Activated CD8-positive, alpha-beta memory T cell treated with anti-CD3 and anti-CD28 coated beads for 48 hours (primary cell): Measurements from ENCODE around the gene CIDEB.

ENCODE experiments used
- DNase-seq, 3 experiments: peaks; one replicate each; pipeline ENCODE4 v3.0.0-alpha.2; 2020; ENCODE audit warnings: low read depth in 2 of 3, low spot score in 2 of 3

CIDEB gene

DNA sequence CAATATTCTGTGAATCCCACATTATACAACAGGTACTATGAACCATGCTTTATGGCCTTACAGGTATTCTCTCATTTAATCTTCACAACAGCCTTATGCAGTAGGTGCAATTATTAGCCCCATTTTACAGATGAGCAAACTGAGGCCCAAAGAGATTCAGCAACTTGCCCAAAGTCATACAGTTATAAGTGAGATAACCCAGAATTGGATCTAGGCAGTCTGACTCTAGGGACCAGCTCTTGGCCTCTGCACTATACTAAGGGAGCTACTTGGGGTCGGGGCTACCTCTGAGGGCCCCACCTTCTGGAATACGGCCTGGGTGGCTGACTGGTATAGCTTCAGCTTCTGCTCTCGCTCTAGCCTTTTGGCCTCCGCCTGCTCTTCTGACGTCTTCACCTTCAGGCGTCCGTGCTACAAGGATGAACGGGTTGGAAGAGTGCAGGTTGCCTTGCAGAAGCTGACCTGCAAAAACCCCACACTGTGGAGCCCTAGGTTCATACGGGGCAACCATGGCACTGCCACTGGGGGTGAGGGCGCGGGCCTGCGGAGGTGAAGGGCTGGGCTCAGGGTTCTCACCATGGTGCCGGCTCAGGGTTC lies 37.1 kb downstream of the CIDEB start:
- no peak for DNase-seq

DNA sequence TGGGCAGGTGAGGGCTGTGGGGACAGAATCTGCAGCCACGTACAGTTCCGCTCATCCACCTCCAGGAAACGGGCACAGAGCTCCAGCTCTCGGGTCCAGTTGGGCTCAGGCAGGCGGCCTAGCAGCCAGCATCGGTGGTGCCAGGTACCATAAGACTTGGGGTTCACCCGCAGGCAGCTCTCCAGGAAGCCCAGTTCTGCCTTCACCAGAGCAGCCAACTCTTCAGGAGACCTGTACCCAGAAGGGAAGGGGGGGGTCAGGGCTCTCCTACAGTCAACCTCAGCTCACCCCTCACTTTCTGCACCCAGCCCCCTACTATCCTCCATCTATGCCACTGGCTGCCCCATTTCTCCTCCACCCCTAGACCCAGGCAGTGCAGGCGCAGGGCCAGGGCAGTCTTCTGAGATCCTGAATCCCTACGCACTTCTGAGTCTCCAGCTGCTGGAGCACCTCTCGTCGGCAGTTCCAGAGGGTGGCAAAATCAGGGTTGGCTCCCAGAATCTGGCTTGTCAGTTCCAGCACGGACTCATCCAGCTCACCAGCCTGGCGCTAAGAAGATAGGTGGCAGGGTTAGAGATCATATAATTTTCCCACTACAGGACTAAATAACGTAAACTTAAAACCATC lies 37.8 kb downstream of the CIDEB start:
- DNase-seq = no peak

DNA sequence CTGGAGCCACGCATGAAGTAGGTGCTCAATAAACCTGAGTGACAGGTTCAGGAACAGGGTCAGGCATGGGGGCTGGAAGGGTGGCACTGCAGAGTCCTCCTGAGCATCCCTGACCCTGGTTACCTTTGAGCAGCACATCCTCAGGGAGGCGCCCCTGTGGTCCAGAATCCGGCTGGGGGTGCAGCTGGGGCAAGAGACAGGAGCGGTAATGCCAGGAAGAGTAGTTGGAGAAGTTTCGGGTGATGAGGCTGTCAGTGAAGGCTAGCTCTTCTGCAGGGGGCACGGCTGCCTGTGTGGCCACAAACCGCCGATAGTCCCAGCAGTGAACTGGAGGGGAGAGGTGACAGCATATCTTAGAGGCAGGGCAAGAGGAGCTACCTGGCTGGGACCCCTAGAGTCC lies 38.4 kb downstream of the CIDEB start:
- DNase-seq = no peak

DNA sequence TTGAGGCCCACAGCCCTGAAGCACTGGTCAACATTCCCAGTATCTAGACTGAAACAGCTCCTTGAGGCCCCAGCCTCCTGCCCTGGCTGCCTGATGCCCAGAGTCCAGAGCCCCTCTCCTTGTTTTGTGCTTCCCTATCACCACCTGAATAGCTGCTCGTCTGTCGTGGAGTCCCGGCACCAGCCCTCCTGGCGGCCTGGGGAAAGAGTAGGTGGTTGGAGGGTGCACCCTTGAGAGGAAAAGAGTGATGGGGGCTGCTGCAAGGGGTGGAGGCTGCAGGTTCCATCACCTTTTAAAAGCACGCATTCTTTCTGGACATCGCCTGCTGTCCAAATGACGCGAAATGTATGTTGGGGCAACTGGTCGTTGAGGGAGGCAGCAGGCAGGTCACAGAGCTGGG lies 39.6 kb downstream of the CIDEB start:
- DNase-seq = no peak

DNA sequence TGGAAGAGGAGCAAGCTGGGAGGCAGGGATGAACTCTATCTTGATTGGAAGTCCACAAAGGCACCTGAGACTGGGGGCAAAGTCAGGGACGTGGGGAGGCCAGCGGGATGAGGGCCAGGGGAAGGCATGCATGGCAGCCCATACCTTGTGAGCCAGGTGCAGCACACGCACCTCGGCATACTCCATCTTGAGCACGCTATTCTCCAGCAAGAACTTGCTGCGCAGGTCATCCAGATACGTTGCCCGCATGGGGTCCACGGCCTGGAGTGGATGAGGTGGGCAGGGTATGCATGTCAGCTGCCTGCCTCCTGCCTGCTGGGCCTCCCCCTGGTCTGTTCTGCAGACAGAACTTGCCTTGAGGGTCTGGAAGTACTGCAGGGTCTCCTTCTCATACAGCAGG lies 40.3 kb downstream of the CIDEB start:
- DNase-seq = no peak

DNA sequence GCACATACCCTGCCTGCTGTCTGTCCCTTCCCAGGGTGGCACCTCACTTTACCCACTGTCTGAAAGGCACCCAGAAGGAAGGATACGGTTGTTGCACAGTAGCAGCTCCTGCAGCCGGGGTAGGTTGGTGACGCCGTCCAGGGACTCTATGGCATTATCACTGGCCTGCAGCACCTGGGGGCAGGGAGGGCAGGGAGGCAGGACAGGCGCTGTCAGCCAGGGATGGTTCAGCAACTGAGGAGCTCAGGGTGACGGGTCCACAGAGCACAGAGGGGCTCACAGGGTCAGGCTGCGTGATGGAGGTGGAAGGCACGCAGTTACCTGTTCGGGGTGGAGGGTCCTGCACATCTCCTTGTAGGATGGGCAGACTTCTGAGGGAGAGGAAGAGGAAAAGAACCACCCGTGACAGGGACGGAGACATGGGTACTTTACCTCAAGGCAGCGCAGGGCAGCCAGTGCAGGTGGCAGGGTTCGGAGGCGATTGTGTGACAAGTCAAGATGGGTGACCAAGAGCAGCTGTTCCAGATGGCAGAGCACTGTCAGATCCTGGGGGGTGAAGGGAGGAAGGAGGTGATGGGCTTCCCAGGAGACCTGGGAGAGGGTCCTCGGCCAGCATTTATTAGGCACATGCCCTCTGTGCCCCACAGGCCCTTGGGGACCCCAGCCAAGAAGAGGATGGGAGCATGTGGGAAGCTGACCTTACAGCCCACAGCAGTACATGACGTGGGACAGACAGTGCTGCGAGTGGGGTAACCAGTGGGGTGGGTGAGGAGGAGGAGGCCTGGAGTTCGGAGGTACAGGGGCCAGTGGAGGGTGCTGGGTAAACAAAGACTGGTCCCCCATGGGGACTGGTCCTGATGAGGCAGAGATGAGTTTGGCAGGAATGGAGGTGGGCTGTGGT lies 41.2 kb downstream of the CIDEB start:
- no peak for DNase-seq

DNA sequence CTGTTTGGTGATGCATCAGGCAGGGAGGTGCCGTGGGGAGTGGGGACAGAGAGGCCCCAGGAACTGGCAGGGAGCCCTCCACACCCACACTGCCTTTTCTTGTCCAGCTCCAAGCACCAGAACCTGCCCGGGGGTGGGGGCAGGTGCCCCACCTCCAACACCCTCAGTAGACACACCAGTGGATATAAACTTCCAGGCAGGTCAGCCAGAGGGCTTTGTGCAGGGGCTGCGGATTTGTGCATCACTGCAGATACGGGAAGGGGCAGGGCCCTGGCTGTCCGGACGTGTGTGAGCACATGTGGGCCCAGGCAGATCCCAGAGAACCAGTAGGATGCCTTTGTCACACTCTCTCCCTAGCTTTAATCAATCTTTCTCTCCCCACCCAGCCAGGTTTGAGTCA lies 43.5 kb downstream of the CIDEB start:
- DNase-seq = no peak

DNA sequence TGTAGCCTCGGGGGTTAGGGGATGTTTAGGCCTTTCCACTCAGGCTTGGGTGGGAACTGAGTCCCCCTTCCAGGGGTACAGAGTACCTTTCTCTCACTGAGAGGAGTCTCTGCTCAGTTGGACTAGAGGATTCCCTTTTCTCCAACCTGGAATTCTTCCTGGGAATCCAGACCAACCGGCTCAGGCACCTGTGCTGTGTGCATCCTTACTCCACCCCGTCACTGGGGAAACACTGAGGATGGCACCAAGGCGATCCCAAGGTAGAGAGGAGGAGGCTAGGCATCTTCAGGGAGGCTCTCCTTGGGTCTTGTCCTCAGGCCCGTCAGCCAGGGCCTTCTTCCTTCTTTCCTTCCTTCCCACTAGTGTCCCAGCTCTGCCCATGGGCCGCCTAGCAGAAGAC lies 43.9 kb downstream of the CIDEB start:
- DNase-seq = no peak

DNA sequence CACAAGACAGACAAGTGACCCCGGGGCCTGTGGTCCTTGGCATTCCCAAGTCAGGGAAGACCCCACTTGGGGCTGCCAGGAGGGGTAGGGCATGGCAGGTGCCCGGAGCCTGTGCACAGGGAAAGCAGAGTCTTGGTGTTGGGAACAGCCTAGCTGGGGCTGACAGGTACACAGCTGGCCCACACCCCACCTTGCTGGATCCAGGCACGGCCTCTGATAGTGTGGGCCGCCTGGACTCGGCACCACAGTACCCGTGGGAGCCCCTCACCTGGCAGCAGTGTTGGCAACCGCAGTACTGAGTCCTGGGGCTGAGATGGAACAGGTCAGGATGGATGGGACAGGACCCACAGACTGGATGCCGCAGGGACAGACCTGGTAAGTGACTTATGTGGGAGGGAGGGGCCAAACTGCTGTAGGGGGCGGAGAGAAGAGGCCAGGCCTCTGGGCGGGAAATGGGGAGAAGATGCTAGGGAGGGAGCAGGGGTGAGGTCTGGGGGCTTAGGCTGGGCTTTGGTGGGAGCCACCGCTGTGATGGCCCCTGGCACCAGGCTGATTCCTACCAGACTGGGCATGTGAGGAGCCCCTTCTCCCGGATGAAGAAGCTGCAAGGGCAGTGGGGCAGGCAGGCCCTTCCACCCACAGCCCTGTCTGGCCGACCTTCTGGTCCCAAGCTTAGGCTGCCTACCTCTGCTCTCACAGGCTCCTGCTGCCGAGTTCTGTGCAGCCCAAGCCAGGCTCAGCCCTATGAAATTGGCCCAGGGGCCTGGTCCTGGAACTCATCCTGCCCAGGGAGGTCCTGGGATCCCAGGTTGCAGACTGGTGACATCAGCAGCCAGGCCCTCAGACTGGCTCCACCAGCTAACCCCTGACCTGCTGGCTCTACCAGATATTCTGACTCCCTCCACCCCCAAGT lies 44.7 kb downstream of the CIDEB start, which contains the start of gene TGM1:
TSS of gene TGM1 (minus strand) at position 357 of the 913 bp plus-strand sequence. CDS start 825 bp downstream, outside the sequence.
- DNase-seq = no peak

DNA sequence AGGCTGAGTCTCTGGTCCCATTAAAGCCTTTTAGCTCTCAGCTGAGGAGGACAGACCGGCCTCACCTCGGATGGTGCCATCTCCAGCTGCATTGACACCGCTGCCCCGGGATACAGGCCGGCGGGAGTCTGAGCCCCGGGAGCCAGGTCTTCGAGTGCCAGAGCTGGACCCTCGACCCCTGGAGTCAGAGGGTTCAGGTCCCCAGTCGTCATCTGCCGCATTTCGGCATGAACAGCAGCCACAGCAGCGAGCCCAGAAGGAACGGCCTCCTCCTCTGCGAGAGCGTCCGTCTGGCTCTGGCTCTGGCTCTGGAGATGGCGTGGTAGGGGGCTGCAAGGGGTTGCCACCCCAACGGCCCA lies 45.8 kb downstream of the CIDEB start:
- DNase-seq = no peak

DNA sequence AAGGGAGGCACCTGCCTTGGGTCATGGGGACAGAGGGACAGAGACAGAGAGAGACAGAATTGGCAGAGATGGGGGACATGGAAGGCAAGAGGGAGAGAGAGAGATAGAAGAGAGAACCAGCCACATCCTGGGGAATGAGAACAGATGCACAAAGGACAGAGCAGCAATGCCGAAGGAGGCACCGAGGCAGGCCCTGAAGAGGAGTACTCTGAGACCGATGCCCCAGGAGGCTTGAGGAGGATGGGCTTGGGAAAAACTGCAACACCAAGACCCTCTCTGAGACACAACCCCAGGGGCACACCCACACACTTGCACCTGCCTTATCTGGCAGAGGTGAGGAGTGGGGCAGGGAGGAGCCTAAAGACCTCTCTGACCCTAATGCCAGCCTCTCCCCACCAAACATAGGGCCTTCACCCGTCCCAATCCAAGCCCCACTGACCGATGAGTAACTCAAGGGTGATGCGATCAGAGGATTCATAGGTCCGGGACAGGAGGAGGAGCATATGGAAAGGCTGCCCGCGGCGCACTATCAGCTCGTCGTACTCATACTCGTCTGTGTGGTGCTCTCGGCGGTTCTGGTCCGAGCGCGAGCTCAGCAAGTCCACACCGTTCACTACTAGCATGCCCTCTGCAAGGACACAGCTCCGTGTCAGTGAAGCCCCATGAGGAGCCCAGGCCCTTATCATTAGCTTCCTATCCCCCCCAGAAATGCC lies 46.4 kb downstream of the CIDEB start:
- no peak for DNase-seq

DNA sequence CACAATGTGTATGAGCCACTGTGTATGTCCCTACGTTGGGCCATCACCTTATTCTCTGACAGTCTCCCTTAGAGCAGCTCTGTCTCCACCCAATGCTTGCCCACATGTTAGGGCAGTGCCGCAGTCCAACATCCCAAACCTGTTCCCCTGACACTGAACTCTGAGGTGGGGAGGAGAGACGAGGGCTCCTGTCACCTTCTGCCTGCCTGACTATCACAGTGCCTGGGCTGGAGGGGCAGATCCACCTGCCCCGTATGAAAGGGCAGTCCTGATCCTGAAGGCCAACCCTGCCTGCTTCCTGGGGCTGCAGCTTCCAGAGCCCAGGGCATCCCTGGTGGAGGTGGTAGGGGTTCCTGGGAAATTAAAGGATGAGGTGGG lies 47.0 kb downstream of the CIDEB start:
- DNase-seq = no peak

DNA sequence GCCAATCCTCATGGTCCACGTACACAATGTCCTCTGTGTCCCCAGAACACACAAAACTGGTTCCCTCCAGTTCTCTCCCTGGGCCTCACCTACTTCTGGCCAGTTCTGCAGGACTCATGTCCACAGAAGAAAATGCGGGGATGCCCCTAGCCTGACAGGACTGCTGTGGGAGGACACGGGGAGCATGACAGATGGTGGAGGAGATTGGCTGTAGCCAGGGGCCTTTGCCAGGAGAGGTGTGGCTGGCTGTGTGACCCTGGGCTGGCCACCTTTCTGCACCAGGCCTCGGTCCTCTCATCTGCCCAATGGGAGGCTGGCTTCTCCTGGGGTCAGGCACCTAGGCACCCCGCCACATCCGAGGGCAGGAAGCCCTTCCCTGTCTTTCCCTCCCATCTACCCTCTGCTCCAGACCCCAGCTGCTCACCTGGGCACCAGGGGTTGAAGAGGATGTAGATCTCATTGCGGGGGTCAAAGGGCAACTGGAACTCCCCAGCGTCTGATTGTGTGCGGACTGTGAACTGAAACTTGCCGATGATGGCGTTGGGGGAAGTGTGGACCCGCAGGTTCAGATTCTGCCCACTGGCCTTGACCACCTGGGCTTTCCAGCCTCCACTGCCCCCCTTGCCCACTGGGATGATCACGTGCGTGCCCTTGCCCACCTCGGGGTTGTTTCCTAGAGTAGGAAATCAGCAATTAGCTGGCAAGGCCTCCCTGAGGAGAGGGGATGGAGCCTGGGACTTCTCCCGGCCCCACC lies 47.6 kb downstream of the CIDEB start:
- DNase-seq = no peak

DNA sequence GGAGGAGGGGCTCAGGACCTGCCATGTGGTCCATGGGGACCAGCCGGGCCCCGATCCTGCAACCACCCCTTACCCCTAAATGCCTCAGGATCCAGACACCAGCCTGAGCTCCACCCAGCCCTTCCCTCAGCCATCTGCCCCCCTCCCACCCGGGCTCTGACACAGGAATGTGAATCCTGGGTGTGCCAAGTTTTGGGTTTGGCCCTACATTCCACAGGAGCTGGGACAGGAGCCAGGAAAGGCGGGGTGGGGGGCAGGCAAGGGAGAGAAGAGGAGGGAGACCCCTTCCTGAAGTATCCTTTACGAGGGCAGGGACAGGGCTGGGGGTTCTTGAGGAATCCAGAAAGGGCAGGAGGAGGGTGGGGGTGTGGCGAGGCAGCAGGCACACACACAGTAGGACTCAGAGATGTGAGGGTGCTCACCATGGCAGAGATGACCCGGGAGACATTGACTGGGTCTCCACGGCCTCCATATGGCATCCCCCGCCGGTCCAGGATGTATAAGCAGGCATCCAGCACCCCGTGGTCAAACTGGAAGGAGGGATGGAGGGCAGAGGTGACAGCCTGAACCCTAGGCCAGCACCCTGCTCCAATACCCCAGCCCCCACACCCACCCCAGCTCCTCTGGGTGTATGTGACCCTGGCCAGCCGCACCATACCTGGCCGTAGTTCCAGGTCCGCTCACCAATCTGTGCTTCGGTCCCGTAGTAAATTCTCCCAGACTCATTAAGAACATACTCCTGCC lies 48.3 kb downstream of the CIDEB start:
- DNase-seq = no peak

DNA sequence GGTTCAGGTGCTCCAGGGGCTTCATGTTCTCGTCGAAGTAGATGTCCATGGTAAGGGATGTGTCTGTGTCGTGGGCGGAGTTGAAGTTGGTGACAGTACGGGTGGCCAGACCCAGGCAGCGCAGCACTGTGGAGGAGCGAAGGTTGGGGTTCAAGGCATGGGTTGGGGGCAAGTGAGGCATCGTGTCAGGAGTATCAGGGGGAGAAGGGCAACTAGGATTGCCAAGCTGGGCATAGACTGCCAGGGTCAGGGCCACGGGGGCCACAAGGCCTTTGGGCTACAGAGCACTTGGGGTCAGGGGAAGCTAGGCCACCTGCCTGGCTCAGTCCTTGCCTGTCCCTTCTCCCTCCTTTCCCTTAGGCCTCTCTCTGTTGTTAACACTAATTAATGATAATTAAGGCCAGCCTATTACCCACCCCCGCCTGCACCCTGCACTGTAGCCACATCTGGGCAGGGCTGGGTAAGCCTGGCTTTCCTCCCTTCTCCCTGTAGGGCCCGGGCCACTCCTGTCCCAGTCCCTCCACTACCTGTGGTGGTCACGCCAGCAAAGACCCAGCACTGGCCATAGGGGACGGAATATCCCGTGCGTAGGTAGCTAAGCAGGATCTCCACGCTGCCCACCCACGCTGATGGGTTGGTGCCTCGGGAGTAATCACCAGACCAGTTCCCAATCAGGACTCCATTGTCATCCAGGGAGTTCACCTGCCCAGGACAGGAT lies 49.1 kb downstream of the CIDEB start:
- no peak for DNase-seq

DNA sequence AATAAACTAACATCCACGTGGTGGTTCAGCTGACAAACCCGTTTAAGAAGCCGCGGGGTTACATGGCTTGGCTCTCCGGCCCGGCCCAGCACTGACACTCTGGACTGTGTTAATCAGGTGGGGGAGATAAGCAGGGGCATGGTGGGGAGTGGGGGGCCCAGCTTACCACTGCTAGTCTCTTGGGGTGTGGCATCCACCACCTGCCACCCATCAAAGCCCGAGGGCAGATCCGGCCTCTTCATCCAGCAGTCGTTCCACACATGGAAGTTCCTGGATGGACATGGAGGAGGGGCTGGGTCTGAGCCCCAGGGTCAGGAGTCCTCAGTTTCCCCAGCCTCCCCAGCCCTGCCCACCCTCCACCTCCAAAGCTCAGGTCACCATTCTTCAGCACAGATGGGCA lies 49.7 kb downstream of the CIDEB start:
- no peak for DNase-seq

DNA sequence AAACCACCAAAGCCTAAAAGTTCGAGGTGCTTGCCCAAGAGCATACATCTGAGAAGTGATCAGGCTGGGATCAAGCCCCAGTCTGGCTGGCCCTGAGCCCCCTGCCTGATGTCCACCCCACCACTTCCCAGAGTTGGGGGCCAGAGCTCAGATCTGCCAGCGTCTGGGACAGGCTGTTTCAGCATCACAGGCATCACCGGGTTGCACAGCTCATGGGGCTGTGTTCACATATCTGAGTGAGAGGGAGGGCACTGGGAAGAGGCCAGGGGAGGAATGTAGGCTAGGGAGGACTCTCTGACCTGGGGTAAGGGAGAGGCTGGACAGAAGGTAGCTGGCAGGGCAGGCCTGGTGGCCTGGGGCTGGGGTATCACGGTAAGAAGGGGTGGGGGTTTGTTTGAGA lies 50.8 kb downstream of the CIDEB start:
- DNase-seq = no peak

DNA sequence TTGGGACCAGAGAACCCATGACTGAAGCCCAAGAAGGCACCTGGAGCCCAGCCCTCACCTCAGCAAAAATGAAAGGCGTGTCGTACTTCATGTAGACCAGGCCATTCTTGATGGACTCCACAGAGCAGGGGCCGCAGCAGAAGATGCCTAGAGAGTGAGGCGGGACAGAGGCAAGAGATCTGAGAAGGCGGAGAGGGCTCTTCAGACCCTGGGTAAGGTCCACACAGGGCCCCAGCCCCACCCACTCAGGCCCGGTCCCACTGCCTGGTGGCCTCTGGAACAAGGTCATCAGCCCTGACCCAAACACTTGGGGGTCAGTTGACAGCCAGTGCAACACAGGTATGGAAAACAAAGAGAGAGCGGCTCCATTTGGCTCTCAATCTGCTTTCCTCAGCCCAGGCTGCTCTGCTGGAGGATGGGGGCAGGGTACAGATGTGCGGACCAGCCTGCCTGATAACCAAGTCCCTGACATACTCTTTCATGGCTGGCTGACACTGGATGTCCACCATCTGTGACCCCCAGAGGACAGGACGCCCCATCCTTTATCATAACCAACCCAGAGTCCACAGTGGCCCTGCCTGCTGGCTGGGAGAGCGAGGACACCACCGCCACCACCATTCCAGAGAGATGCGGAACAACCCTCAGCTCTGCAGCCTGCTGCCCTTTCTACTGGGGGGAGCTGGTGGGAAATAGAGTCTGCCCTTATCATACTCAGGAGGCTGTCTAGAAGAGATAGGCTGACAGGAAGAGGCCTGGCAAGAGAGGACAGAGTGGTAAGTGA lies 51.7 kb downstream of the CIDEB start:
- DNase-seq = no peak
